Hepatocyte (in vitro differentiated cells): ENCODE results near the gene WIPF3. TPM values are rescaled to one million over a fixed set of nuclear protein-coding genes. Genes with fewer than 3 reads are reported as not detected.

Experiments
- DNase-seq: peaks from one replicate; pipeline ENCODE4 v3.0.0-alpha.2; 2016; ENCODE audit warnings: low spot score
- H2AFZ ChIP-seq: fragments of 200-600 bp; sonication (generic); 2 replicates; pipeline ENCODE4 v1.6.0; 2016; ENCODE audit warnings: antibody characterized with exemption, mild to moderate bottlenecking
- H3K27ac ChIP-seq: fragments of 200-600 bp; sonication (generic); 2 replicates; pipeline ENCODE4 v1.5.1; 2016; ENCODE audit warnings: mild to moderate bottlenecking
- H3K27me3 ChIP-seq: fragments of 200-600 bp; sonication (generic); 2 replicates; pipeline ENCODE4 v1.6.1; 2016
- H3K36me3 ChIP-seq: fragments of 200-600 bp; sonication (generic); replicated peaks from 2 replicates; pipeline ENCODE4 v1.5.1; 2016; ENCODE audit warnings: low read depth; ENCODE audit not compliant: insufficient read depth
- H3K4me1 ChIP-seq: fragments of 200-600 bp; sonication (generic); 2 replicates; pipeline ENCODE4 v1.5.1; 2016; ENCODE audit warnings: mild to moderate bottlenecking, moderate library complexity; ENCODE audit not compliant: insufficient read depth
- H3K4me2 ChIP-seq: fragments of 200-600 bp; sonication (generic); 2 replicates; pipeline ENCODE4 v1.6.0; 2016
- H3K4me3 ChIP-seq: fragments of 200-600 bp; sonication (generic); 2 replicates; pipeline ENCODE4 v1.5.1; 2016; ENCODE audit warnings: mild to moderate bottlenecking
- H3K79me2 ChIP-seq: fragments of 200-600 bp; sonication (generic); 2 replicates; pipeline ENCODE4 v1.6.0; 2017; ENCODE audit warnings: mild to moderate bottlenecking
- H3K9me2 ChIP-seq: fragments of 200-600 bp; sonication (generic); replicated peaks from 2 replicates; pipeline ENCODE4 v1.6.0; 2017; ENCODE audit warnings: mild to moderate bottlenecking; ENCODE audit not compliant: insufficient read depth
- H3K9me3 ChIP-seq: fragments of 200-600 bp; sonication (generic); 2 replicates; pipeline ENCODE4 v1.5.1; 2016; ENCODE audit warnings: low read depth, mild to moderate bottlenecking
- H4K20me1 ChIP-seq: fragments of 200-600 bp; sonication (generic); 2 replicates; pipeline ENCODE4 v1.6.0; 2016; ENCODE audit warnings: mild to moderate bottlenecking; ENCODE audit not compliant: insufficient read depth, poor library complexity, severe bottlenecking
- EZH2 ChIP-seq: fragments of 200-600 bp; sonication (generic); IDR thresholded peaks from 2 replicates; pipeline ENCODE4 v1.6.1; 2016; ENCODE audit warnings: antibody characterized with exemption, mild to moderate bottlenecking, borderline replicate concordance
- EZH2phosphoT487 ChIP-seq: fragments of 200-600 bp; sonication (generic); IDR thresholded peaks from one replicate; pipeline ENCODE4 v1.6.1; 2018; ENCODE audit warnings: antibody characterized with exemption, mild to moderate bottlenecking, low read depth, moderate library complexity; ENCODE audit not compliant: unreplicated experiment, severe bottlenecking
- WGBS: methylation state at CpG from one replicate; pipeline ENCODE4 v1.1.6; 2016; ENCODE audit warnings: low lambda C conversion rate; ENCODE audit errors: missing lambda C conversion rate; 5-methylcytosine and 5-hydroxymethylcytosine counted together
- polyA plus RNA-seq: library from polyadenylated mRNA; unstranded; fragments of >200 nt; fragmentation: Nextera tagmentation; extraction: Ambion mirVana; gene quantifications from 2 replicates; pipeline ENCODE4 v1.2.1, GENCODE V29; 2016
- total RNA-seq: library from RNA; depleted of rRNA; stranded (reverse); fragments of >200 nt; gene quantifications from 2 replicates; pipeline ENCODE4 v1.2.3, GENCODE V29; 2014
- TF ChIP-seq, protein P1 (sequence below): fragments of 200-600 bp; sonication (generic); IDR thresholded peaks from 2 replicates; pipeline ENCODE4 v1.5.1; 2016; ENCODE audit warnings: antibody characterized with exemption, mild to moderate bottlenecking; ENCODE audit not compliant: poor library complexity

WIPF3 gene
- total and polyA plus RNA-seq, 2 experiments from 2014 or later, result 0.98 to 2.4 TPM

DNA sequence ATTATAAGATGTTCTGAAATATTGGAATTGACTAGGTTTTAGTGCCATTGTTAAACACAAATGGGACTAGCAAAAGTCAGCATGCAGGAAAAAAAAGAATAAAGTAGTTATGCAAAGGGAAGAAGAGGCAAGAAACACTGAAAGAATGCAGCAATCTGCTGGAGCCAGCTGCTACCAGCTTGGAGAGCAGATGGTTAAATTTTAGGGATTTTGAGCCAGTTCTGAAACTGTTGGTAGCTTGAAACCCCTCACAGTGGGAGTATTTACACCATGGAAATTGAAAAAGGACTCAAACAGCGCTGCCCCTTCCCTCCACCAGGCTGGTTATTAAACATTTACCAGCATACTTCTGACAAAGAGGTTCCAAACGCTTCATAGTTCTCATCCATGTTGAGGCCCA lies 142.3 kb downstream of the WIPF3 start:
- H3K9me2 ChIP-seq, result no peaks in the 10 kb centered on the region
- H3K27ac ChIP-seq, result no peak overlapping the region
- no peaks in the 10 kb centered on the region for H3K9me3 ChIP-seq
- no peak for DNase-seq
- no peaks in the 10 kb centered on the region for H3K27me3 ChIP-seq
- no peaks in the 10 kb centered on the region for H3K36me3 ChIP-seq
- TF ChIP-seq, protein P1, sequence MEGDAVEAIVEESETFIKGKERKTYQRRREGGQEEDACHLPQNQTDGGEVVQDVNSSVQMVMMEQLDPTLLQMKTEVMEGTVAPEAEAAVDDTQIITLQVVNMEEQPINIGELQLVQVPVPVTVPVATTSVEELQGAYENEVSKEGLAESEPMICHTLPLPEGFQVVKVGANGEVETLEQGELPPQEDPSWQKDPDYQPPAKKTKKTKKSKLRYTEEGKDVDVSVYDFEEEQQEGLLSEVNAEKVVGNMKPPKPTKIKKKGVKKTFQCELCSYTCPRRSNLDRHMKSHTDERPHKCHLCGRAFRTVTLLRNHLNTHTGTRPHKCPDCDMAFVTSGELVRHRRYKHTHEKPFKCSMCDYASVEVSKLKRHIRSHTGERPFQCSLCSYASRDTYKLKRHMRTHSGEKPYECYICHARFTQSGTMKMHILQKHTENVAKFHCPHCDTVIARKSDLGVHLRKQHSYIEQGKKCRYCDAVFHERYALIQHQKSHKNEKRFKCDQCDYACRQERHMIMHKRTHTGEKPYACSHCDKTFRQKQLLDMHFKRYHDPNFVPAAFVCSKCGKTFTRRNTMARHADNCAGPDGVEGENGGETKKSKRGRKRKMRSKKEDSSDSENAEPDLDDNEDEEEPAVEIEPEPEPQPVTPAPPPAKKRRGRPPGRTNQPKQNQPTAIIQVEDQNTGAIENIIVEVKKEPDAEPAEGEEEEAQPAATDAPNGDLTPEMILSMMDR, result no peak
- no peak for TF ChIP-seq EZH2
- TF ChIP-seq EZH2phosphoT487, result no peak
- H3K4me1 ChIP-seq, result no peaks in the 10 kb centered on the region
- no peak overlapping the region for H2AFZ ChIP-seq
- H3K4me2 ChIP-seq, result no peak overlapping the region
- WGBS, result 79% methylated on average over 2 of the region's 2 CpGs
- no peaks in the 10 kb centered on the region for H4K20me1 ChIP-seq
- no peaks in the 10 kb centered on the region for H3K79me2 ChIP-seq
- H3K4me3 ChIP-seq, result no peak overlapping the region

DNA sequence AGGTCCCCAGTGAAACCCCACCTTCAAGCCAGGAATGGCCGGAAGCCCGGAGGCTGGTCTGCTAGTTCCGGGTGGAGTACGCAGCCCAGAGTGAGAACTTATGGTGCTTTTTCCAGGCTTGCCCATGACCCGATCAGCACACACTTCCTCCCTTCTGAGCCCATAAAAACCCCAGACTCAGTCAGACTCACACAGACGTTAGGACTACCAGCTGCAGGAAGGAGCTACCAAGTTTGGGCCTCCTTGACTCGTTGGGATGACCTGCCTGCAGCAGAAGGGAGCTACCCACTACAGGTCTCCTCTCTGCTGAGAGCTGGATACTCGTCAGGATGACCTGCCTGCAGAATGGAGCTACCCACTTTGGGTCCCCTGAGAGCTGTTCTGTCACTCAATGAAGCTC lies 144.2 kb downstream of the WIPF3 start:
- Histone ChIP-seq H3K4me2 (no peak overlapping the region), H3K36me3 (no peaks in the 10 kb centered on the region), H3K9me2 (no peaks in the 10 kb centered on the region), H3K79me2 (no peaks in the 10 kb centered on the region), H2AFZ (no peak overlapping the region), H3K4me3 (no peak overlapping the region), H3K27ac (no peak overlapping the region), H4K20me1 (no peaks in the 10 kb centered on the region), H3K27me3 (no peaks in the 10 kb centered on the region), H3K4me1 (no peaks in the 10 kb centered on the region), H3K9me3 (no peaks in the 10 kb centered on the region)
- TF ChIP-seq, protein P1, result no peak
- TF ChIP-seq EZH2phosphoT487, result no peak
- DNase-seq, result no peak
- whole genome bisulfite sequencing, result 93% methylated on average over 8 of the region's 8 CpGs

DNA sequence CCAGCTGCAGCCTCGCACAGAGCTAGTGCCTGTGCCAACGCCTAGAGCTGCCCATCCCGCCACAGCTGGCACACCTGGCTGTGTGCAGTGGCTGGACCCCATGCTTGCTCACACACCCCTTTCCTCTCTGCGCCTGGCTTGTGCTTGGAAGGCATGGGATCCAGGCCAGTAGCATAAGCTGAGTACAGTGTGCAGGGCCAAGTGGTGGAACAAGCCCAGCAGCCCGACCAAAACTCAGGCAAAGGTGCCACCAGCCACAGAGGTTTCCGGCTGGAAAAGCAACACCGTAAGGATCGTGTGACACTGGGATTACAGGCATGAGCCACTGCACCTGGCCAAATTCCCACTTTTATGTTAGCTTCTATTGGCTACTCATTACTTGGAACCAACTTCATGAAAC lies 144.9 kb downstream of the WIPF3 start:
- 96% methylated on average over 8 of the region's 8 CpGs for WGBS
- H3K27ac ChIP-seq, result no peak overlapping the region
- TF ChIP-seq EZH2phosphoT487 (no peak), EZH2 (no peak)
- TF ChIP-seq, protein P1, result no peak
- H4K20me1 ChIP-seq, result no peaks in the 10 kb centered on the region
- H3K4me2 ChIP-seq, result no peak overlapping the region
- H3K9me2 ChIP-seq, result no peaks in the 10 kb centered on the region
- H3K79me2 ChIP-seq, result peaks cover under 1% of the 10 kb centered on the region
- H3K4me1 ChIP-seq, result no peaks in the 10 kb centered on the region
- H3K27me3 ChIP-seq, result no peaks in the 10 kb centered on the region
- no peak overlapping the region for H3K4me3 ChIP-seq
- DNase-seq, result no peak
- H3K9me3 ChIP-seq, result no peaks in the 10 kb centered on the region
- no peak overlapping the region for H2AFZ ChIP-seq
- no peaks in the 10 kb centered on the region for H3K36me3 ChIP-seq
